MCF 10A (cell line): ENCODE measurements around the gene BUB3. TPM values are rescaled to one million over a fixed set of nuclear protein-coding genes. Genes with fewer than 3 reads are reported as not detected.

Source experiments
- BruUV-seq: library from RNA; stranded (reverse); fragments of 400-500 nt; replicated peaks from 2 replicates; lab custom pipeline; 2021; lab: Mats Ljungman, UMichigan
- CTCF ChIA-PET: fragments of 300-600 bp; sonication (Branson Sonifier 250); formaldehyde crosslinking; extraction: SDS; loops from one replicate; lab custom pipeline; 2021; ENCODE audit warnings: antibody characterized with exemption, inconsistent platforms; lab: Yijun Ruan, JAX
- POLR2A ChIA-PET: fragments of 300-600, 350-650 bp; sonication (Branson Sonifier 250); formaldehyde crosslinking; extraction: SDS; loops from one replicate; lab custom pipeline; 2020; ENCODE audit warnings: antibody characterized with exemption, inconsistent platforms; lab: Yijun Ruan, JAX
- DNase-seq: peaks from one replicate; pipeline ENCODE4 v3.0.0-alpha.2; 2018; ENCODE audit not compliant: unreplicated experiment
- H3K27ac Mint-ChIP-seq: one replicate; pipeline ENCODE4 v1.8.0; 2022; ENCODE audit warnings: mild to moderate bottlenecking, low read depth, mixed read lengths; ENCODE audit not compliant: unreplicated experiment
- H3K27me3 Mint-ChIP-seq: one replicate; pipeline ENCODE4 v1.8.0; 2022; ENCODE audit warnings: mixed read lengths; ENCODE audit not compliant: insufficient read depth, unreplicated experiment
- H3K36me3 Mint-ChIP-seq: one replicate; pipeline ENCODE4 v1.8.0; 2022; ENCODE audit warnings: mild to moderate bottlenecking, moderate library complexity, mixed read lengths; ENCODE audit not compliant: insufficient read depth, unreplicated experiment
- H3K4me1 Mint-ChIP-seq: one replicate; pipeline ENCODE4 v1.8.0; 2022; ENCODE audit warnings: mixed read lengths; ENCODE audit not compliant: insufficient read depth, unreplicated experiment
- H3K4me3 Mint-ChIP-seq: one replicate; pipeline ENCODE4 v1.8.0; 2022; ENCODE audit warnings: mild to moderate bottlenecking, moderate library complexity, mixed read lengths; ENCODE audit not compliant: unreplicated experiment
- H3K9me3 Mint-ChIP-seq: one replicate; pipeline ENCODE4 v1.8.0; 2022; ENCODE audit warnings: mixed read lengths; ENCODE audit not compliant: unreplicated experiment
- intact Hi-C: fragments of 100-400 bp; cut with micrococcal nuclease; formaldehyde crosslinking; loops from 2 replicates; pipeline ENCODE4 v1.14.1; 2022
- total RNA-seq: library from RNA; stranded (reverse); gene quantifications from 2 replicates; pipeline ENCODE4 v1.2.3, GENCODE V29; 2022
- TF ChIP-seq, protein P1 (sequence below): fragments of 200-600 bp; IDR thresholded peaks from one replicate; pipeline ENCODE4 v1.8.0; 2022; ENCODE audit warnings: antibody characterized with exemption, mild to moderate bottlenecking; ENCODE audit not compliant: unreplicated experiment

Gene BUB3
- total RNA-seq, 1 experiment from 2014 or later = 197 TPM

- TF ChIP-seq, protein P1, sequence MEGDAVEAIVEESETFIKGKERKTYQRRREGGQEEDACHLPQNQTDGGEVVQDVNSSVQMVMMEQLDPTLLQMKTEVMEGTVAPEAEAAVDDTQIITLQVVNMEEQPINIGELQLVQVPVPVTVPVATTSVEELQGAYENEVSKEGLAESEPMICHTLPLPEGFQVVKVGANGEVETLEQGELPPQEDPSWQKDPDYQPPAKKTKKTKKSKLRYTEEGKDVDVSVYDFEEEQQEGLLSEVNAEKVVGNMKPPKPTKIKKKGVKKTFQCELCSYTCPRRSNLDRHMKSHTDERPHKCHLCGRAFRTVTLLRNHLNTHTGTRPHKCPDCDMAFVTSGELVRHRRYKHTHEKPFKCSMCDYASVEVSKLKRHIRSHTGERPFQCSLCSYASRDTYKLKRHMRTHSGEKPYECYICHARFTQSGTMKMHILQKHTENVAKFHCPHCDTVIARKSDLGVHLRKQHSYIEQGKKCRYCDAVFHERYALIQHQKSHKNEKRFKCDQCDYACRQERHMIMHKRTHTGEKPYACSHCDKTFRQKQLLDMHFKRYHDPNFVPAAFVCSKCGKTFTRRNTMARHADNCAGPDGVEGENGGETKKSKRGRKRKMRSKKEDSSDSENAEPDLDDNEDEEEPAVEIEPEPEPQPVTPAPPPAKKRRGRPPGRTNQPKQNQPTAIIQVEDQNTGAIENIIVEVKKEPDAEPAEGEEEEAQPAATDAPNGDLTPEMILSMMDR = no peak
- intact Hi-C loops = loop anchor here (2.0 kb wide), 1 partner anchor 236 kb away; no protein-coding TSS in a partner anchor
- no TSS peak for BruUV-seq
- H3K4me1 Mint-ChIP-seq = peaks cover 6% of the 10 kb centered on the region
- H3K4me3 Mint-ChIP-seq = no peak overlapping the region
- H3K36me3 Mint-ChIP-seq = no peaks in the 10 kb centered on the region
- peaks cover 35% of the 10 kb centered on the region for H3K27me3 Mint-ChIP-seq
- H3K27ac Mint-ChIP-seq = no peak overlapping the region
- POLR2A ChIA-PET = interaction anchor here (1.1 to 1.3 kb wide), 2 partner anchors 9 to 81 kb away, joined by 3 read pairs; partner anchors contain the start of gene BUB3
- DNase-seq = no peak
- CTCF ChIA-PET = interaction anchor here (0.6 to 3.8 kb wide), 8 partner anchors 9 to 394 kb away, joined by 3 to 15 read pairs (median 4); partner anchors contain the start of gene BUB3
- no peaks in the 10 kb centered on the region for H3K9me3 Mint-ChIP-seq
These were observed 9.3 kb upstream of the BUB3 start for GRCh38 chr10:123144697-123145541.

- Mint-ChIP-seq H3K36me3 (no peaks in the 10 kb centered on the region), H3K4me3 (no peak overlapping the region), H3K4me1 (peaks cover 6% of the 10 kb centered on the region), H3K9me3 (no peaks in the 10 kb centered on the region), H3K27me3 (peaks cover 29% of the 10 kb centered on the region), H3K27ac (no peak overlapping the region)
- intact Hi-C loops = loop anchor here (2.0 kb wide), 1 partner anchor 235 kb away; no protein-coding TSS in a partner anchor
- TF ChIP-seq, protein P1 = no peak
- CTCF ChIA-PET = interaction anchor here (0.6 to 3.8 kb wide), 7 partner anchors 8 to 393 kb away, joined by 3 to 15 read pairs (median 5); partner anchors contain the start of gene BUB3
- no peak for DNase-seq
- no TSS peak for BruUV-seq
- POLR2A ChIA-PET = interaction anchor here (0.6 to 1.3 kb wide), 4 partner anchors 8 to 106 kb away, joined by 3 to 4 read pairs (median 3); partner anchors contain the start of gene BUB3
These were observed 8.6 kb upstream of the BUB3 start for GRCh38 chr10:123145542-123146012.

DNA sequence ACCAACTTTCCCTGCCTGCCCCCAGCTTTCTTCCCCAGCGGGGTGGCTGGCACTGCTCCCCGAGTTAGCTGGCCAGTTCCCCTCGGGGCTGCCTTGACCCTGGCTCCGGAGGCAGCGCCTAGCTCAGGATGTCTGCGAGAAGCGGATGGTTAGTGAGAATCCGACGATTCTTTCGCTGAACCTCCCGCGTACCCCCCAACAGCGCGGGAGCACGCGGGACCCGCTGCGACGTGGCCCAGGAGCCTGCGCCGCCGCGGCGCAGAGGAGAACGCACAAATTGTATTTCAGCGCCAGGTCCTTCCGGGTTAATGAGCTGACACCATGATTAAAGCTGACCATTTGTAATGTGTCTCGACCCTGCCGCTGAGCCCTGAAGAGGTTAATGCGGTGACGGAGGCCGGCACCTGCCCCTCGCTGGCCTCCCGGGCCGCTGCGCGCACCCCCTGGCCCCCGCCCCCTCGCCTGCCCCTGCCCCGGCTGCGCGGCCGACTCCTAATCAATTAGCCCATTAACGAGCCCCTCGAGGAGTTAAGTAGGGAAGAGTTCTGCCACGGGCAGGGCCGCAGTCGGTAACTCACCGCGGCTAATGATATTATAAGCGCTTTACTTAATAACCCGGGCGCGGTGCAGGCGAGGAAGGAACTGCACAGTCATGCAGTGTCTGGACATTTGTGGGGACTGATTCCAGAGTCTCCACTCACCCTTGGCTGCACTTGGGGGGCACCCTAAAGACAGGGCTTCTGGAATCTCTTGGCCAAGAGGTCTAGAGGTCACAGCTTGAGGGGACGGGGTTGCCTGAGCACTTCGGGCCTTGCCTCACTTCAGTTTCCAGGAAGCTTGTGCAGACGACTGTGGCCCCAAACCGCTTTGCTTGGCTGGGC is 7.9 kb upstream of the BUB3 start:
- TF ChIP-seq, protein P1 = no peak
- Mint-ChIP-seq H3K4me3 (no peak overlapping the region), H3K4me1 (peaks cover 6% of the 10 kb centered on the region), H3K27me3 (peaks cover 22% of the 10 kb centered on the region), H3K36me3 (no peaks in the 10 kb centered on the region), H3K27ac (no peak overlapping the region), H3K9me3 (no peaks in the 10 kb centered on the region)
- POLR2A ChIA-PET = interaction anchor here (0.6 to 1.1 kb wide), 4 partner anchors 8 to 105 kb away, joined by 3 to 6 read pairs (median 4); partner anchors contain the start of gene BUB3
- DNase-seq = no peak
- intact Hi-C loops = no loop called here
- BruUV-seq = no TSS peak
- CTCF ChIA-PET = interaction anchor here (0.6 to 3.8 kb wide), 5 partner anchors 13 to 439 kb away, joined by 3 to 15 read pairs (median 5); no protein-coding TSS in a partner anchor
